GM18507 (cell line): Measurements from ENCODE around the gene PODNL1.
A peak's percentile ranks its signal among the peaks of the same experiment; 100 is the strongest.
"Not testable (repeated sequence)": the region's sequence is repeated elsewhere in the genome, so short reads cannot be mapped to it uniquely, and the experiment has no call there.

Experiments used
- DNase-seq: peaks from one replicate; pipeline ENCODE4 v3.0.0; 2011; ENCODE audit warnings: low read depth; ENCODE audit not compliant: insufficient read length; ENCODE audit errors: extremely low spot score
- FAIRE-seq: peaks from 2 replicates; lab custom pipeline; 2011; peaks lifted over from hg19 to GRCh38; lab: Jason Lieb, UNC

PODNL1 gene

DNA sequence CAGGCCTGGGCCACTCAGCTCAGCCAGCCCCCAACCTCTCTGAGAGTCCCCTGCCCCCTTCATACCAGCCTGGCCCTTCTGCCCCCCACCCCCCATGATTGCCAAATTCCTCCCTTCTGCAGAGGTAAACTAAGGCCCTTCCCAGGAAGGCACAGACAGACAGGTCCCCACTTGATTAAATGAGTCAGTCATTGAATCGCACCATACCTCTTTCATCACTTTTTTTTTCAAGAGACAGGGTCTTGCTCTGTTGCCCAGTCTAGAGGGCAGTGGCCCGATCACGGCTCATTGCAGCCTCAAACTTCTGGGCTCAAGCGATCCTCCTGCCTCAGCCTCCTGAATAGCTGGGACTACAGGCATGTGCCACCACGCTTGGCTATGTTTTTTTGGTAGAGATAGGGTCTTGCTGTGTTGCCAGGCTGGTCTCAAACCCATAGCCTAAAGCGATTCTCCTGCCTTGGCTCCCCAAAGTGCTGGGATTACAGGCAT lies 6.0 kb downstream of the PODNL1 start:
- FAIRE-seq (no peak), DNase-seq (no peak)

DNA sequence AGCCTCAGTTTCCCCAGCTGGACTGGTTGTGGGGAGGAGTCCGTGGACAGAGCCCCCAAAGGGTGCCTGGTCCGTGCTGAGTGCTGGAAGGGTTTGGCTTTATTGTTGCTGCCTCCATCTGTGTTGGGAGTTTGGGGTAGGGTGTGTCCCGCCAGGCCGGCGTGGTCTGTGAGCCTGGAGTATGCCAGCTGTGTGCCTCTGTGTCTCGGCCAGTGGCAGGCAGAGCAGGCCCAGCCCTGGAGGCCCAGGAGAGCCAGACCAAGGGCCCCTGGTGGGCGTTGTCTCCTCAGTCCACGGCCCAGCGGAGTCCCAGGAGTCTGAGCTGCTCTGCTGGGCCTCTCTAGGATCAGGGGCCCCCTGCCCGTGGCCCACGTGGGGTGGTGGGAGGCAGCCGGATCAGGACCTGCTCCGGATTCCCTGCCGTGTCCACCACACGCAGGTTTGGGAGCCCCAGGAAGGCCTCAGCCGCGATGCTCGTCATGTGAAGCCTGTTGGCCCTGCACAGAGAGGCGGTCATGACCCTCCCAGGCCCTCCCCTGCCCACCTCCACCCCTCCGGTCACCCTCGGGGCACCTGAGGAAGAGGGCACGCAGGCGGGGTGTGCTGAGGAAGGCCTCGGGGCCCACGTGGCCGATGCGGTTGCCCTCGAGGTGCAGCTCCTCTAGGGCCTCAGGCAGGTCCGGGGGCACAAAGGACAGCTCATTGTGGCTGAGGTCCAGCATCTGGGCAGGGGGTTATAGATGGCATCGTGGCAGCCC lies 6.6 kb downstream of the PODNL1 start:
- DNase-seq = no peak
- FAIRE-seq = no peak

DNA sequence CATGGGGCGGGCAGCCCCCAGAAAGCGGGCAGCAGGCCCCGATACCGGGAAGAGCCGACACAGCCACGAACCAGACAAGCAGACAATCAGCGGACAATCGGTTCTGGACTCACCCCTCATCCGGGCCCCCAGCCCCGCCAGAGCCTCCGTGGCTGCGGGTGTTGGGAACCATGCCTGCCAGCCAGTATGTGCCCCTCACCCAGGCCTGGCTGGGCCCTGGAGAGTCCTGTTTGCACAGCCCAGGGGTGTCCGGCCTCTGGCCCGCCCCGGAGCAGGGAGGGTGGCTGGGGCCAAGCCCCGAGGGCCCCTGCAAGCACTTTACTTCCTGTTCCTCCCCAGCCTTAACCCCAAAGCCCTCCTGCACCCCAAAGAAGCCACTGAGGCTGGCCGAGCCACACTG lies 7.8 kb downstream of the PODNL1 start:
- FAIRE-seq = no peak
- no peak for DNase-seq

DNA sequence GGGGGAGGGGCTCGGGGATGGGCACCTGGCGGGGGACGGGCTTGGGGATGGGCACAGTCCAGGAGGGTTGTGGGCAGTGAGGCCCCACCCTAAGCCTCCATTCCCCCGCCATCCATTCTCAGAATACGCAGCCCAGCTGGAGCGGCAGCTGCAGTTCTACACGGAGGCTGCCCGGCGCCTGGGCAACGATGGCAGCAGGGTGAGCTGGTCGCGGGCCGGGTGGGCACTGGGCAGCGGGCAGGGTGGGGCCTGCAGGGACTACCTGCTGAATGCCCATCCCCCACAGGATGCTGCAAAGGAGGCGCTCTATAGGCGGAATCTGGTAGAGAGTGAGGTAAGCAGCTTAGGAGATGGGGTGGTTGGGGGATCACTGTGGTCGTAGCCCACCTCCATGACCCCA lies 8.3 kb downstream of the PODNL1 start:
- no peak for DNase-seq
- FAIRE-seq = no peak

DNA sequence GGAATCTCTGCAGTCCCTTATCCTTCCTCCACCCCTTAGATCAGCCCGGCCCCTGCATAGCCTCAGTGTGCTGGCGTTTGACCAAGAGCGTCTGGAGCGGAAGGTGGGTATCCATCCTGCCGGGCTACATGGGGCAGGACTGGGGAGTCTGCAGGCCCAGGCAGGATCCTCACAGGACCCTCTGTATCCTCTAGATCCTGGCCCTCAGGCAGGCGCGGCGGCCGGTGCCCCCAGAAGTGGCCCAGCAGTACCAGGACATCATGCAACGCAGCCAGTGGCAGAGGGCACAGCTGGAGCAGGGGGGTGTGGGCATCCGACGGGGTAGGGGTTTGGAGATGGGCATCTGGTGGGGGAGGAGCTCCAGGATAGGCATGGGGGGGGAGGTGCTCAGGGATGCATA lies 8.9 kb downstream of the PODNL1 start:
- DNase-seq (no peak), FAIRE-seq (no peak)

DNA sequence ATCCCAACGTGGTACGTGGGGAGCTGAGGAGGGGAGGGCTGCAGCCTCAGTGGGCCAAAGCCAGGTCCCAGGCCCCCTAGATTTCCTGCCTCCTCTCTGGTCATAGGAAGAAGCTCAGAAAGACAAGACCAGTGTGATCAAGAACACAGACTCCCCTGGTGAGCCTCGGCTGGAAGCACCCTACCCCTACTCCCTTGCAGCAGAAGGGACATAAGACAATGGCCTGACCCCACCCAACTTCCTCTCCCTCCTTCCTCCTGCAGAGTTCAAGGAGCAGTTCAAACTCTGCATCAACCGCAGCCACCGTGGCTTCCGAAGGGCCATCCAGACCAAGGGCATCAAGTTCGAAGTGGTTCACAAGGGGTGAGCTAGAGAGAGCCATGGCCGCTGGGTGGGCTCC lies 11.5 kb downstream of the PODNL1 start:
- DNase-seq = no peak
- FAIRE-seq = no peak

DNA sequence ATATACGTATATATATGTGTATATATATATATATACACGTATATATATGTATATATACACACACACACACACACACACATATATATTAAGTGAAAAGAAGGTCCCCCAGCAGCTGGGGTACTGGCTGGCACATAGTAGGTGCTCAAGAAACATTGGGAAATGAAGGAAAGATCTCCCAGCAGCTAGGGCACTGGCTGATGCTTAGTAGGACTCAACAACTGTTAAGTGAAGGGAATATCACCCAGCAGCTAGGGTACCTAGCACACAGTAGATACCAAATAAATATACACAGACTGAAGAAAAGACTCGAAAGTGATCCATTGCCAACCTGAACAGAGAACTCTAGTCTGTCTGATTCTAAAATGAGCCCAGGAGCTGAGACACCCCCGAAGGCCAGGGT lies 12.2 kb downstream of the PODNL1 start:
- FAIRE-seq (no peak), DNase-seq (no peak)

DNA sequence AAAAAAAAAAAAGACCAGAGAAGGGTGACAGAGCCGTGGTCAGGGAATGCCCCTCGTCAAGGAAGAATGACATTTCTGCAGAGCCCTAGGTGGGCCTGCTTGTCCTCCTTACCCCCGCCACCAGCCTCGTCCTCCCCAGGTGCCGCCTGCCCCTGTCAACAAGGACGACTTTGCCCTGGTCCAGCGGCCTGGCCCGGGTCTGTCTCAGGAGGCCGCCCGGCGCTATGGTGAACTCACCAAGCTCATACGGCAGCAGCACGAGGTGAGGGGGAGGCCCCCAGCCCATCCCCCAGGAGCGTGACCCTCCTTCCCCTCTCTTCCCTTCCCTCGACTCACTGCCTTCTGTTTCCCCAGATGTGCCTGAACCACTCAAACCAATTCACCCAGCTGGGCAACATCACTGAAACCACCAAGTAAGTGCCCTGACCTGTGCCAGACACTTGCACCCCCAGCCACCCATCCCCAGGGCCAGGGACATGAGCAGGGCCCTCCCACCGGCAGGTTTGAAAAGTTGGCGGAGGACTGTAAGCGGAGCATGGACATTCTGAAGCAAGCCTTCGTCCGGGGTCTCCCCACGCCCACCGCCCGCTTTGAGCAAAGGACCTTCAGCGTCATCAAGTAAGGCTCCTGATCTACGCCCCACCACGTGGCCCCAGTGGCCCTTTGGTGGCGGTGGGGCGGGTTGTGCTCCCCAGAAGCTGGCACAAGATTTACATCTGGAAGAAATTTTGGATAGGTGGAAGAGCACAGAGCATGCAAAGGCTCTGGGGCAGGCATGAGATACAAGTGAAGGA lies 14.8 kb downstream of the PODNL1 start:
- no peak for DNase-seq
- FAIRE-seq = no peak

DNA sequence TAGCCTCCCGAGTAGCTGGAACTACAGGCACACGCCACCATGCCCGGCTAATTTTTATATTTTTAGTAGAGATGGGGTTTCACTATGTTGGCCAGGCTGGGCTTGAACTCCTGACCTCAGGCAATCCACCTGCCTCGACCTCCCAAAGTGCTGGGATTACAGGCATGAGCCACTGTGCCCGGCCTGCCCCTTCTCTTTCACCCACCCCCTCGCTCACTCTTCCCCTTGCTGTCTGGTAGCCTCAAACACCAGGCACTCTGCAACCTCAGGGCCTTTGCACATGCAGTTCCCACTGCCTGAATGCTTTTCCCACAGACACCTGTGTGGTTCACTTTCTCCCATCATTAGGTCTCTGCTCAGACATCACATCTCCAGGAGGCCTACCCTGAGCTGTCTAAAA lies 16.1 kb downstream of the PODNL1 start:
- DNase-seq, FAIRE-seq: not testable (repeated sequence)

DNA sequence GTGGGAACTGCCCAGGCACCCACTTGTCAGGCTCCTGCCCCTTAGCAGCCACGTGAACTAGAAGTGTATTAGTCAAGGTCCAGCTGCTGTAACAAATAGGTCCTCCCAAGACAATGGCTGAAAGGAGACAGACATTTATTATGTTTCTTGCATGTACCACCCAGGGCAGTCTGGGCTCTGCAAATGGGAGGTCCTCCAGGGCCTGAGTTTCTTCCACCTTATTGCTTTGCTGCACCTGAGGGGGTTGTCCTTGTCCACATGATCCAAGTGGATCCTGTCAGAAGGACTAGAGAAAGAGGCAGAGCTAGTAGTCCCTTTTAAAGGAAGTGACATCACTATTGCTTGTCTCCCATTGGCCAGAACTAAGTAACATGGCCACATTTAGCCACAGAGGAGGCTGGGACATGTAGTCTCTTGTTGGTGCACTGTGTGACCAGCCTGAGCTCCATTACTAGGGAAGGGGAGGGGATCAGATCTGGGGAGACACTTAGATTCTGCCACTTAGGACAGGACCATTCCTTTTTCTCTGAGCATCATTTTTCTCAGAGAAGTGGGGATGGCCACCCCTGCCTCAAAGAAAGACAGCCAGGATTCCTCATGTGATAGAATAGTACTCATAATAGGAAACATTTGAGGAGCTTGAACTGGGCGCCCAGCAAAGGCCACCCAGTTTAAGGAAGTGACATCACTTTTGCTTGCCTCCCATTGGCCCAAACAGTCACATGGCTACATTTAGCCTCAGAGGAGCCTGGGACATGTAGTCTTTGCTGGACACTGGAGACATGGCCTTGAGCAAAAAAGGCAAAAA lies 17.1 kb downstream of the PODNL1 start:
- peak; percentile 73 for FAIRE-seq
- no peak for DNase-seq

DNA sequence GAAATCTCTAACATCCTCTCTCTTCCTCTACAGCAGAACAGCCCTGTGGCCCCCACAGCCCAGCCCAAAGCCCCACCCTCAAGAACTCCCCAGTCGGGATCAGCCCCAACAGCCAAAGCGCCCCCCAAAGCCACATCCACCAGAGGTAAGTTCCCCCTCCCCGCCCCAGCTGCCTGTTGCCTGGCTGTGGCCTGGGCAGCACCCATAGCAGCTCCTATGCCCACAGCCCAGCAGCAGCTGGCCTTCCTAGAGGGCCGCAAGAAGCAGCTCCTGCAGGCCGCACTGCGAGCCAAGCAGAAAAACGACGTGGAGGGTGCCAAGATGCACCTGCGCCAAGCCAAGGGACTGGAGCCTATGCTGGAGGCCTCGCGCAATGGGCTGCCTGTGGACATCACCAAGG lies 17.7 kb downstream of the PODNL1 start:
- FAIRE-seq (no peak), DNase-seq (no peak)

DNA sequence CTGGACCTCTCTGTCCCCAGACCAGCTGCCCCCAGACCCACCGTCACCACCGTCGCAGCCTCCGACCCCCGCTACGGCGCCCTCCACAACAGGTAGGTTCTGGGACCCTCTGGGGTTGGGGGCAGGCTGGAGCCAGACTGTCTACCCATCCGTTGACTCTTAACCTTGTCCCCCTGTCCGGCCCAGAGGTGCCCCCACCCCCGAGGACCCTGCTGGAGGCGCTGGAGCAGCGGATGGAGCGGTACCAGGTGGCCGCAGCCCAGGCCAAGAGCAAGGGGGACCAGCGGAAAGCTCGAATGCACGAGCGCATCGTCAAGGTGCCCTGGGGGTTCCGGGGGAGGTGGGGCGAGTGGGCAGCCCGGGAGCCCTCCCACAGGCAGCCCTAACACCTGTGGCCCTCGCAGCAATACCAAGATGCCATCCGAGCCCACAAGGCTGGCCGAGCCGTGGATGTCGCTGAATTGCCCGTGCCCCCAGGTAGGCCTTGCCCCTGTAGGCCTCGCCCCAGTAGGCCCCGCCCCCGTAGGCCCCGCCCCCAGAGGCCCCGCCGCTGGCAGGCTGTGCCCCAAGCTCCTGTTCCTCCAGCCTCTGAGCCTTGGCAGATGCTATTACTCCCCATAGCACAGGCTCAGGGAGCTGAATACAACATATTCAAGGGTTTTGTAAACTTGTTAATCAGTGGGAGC lies 19.3 kb downstream of the PODNL1 start:
- DNase-seq (no peak), FAIRE-seq (no peak)

DNA sequence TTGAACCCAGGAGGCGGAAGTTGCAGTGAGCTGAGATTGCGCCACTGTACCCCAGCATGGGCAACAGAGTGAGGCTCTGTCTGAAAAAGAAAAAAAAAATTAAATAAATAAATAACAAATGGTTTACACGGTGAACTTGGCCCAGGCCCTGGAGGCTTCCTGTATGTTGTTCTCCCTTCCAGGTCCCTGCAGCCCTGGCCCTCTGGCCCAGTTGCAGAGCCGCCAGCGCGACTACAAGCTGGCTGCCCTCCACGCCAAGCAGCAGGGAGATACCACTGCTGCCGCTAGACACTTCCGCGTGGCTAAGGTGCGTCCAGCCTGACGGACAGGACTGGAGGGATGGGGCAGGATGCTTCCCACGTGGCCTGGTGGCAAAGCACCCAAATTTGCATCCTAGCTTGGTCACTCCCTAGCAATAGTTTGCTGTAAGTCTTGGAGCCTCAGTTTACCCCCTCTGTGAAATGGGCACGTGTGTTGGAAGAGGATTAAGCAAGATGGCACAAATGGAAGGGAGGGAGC lies 20.3 kb downstream of the PODNL1 start:
- DNase-seq = no peak

DNA sequence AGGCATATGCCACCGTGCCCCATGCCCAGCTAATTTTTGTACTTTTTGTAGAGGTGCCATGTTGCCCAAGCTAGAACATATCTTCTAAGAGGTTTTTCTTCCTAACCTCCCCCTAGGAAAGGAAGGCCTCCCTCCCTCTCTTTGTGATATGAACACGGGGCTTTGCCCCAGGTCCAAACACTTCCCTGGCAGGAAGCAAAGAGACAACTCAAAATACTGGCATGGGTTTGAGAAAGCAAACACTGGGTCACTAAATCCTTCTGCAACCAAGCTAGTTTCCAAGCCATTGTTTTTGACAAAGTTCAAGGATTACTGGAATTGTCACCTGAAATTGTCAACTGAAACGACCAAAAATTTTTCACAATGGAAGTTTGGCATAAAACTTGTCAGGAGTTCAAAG lies 23.4 kb downstream of the PODNL1 start:
- no peak for FAIRE-seq
- DNase-seq = no peak

More for the DNA sequence above, 20.3 kb downstream of the PODNL1 start:
- no peak for FAIRE-seq

DNA sequence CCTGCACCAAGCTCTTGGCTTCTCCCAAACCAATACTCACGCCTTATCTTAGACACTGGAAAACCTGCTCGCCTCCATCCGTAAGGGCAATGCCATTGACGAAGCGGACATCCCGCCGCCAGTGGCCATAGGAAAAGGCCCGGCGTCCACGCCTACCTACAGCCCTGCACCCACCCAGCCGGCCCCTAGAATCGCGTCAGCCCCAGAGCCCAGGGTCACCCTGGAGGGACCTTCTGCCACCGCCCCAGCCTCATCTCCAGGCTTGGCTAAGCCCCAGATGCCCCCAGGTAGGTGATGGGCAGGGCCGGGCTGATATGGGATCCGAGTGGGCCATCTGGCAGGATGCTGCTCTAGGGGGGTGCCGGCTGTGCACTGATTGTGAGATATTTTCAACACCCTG lies 24.9 kb downstream of the PODNL1 start:
- no peak for DNase-seq
- no peak for FAIRE-seq

DNA sequence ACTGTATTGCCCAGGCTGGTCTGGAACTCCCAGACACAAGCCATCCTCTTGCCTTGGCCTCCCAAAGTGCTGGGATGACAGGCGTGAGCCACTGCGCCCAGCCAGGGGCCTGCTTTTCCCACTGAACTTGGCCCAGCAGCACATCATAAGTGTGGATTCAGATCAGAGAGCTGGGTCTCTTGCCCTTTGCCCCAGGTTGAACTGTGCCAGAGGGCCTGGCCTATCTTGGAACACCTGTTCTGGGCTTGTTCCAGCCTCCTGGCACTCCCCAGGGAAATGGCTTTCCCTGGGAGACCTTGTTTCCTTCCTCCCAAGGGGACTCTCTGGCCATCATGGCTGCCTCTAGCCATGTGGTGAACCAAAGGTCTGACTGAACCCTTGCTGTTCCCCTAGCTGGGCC lies 28.8 kb downstream of the PODNL1 start:
- DNase-seq (no peak), FAIRE-seq (no peak)

DNA sequence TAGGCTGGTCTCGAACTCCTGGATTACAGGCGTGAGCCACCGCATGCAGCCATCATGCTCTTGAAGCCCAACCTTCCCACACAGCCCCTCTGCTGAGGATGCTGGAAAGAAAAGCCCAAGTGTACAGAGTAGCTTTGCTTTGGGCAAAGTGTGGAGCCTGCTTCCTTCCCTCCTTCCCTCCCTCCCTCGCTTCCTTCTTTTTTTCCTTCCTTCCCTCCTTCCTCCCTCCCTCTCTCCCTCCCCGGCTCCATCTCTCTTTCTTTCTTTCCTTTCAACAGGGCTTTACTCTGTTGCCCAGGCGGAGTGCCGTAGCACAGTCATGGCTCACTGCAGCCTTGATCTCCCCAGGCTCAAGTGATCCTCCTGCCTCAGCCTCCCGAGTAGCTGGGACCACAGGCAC lies 29.5 kb downstream of the PODNL1 start:
- DNase-seq = no peak
- no peak for FAIRE-seq

DNA sequence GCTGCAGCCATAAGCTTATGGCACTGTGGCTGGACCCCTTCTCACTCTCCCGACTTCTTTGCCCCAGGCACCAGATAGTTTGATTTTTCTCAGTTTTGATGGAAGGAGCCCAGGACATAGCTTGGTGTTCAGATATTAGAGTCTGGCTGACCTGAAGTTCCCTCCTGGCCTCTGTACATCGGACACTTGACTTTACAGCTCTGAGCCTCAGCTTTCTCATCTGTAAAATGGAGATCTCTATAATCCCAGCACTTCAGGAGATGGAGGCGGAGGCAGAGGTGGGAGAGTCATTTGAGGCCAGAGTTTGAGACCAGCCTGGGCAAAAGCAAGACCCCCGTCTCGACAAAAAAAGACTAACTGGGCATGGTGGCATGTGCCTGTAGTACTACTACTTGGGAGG lies 31.3 kb downstream of the PODNL1 start:
- DNase-seq (no peak), FAIRE-seq (no peak)

DNA sequence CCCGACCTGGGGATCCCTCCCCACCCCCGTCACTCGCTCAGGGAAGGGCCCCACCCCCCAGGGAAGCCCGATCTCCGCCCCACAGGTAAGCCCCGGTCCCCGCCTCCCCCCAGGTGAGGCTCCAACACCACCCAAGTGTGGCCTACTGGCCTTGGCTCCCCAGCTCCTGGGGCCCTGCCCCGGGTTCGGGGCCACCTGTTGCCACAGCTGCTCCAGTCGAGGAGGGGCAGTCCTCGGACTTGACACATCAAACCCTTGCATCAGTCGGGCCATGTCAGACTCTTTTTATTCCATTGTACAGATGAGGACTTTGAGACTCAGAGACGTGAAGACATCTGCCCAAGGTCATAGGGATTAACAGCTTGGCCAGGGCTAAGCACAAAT lies 31.7 kb downstream of the PODNL1 start:
- FAIRE-seq = no peak
- DNase-seq = no peak
